Globus pallidus (tissue), 1 donor: Measurements from ENCODE around the gene USP8.
"Not testable (repeated sequence)": the region's sequence is repeated elsewhere in the genome, so short reads cannot be mapped to it uniquely, and the experiment has no call there.

Experiments used
- DNase-seq: peaks from one replicate; pipeline ENCODE4 v3.0.0-alpha.2; 2015; ENCODE audit warnings: low spot score

The USP8 gene

DNA sequence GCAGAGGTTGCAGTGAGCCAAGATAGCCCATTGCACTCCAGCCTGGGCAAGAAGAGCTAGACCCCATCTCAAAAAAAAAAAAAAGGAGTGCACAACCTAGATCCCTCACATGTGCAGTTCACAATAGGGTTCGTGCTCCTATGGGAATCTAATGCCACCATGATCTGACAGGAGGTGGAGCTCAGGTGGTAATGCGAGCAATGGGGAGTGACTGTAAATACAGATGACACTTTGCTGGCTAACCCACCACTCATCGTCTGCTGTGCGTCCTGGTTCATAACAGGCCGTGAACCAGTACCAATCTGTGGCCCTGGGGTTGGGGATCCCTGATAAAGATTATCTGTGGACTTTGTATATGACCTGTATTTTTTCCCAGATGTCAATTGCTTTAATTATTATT, 16.7 kb downstream of the USP8 start:
- no peak for DNase-seq

DNA sequence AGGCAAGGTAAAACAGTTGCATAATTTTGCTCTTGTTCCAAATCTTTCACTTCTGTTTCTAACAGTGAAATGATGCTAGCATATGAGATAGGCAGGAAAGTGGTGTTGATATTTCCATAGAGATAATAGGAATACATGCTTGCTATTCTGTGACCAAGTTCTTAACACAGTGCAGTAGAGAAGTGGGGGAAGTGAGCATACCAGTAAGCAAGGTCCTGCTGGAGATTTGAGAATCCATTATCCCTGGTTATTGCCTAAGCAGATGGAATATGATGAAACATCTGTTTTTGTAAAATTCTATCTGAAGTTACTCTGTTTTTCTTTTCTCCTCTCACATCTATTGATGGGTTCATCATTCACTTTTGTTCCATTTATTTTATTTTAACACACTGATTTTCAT, 28.7 kb downstream of the USP8 start:
- DNase-seq: no peak

DNA sequence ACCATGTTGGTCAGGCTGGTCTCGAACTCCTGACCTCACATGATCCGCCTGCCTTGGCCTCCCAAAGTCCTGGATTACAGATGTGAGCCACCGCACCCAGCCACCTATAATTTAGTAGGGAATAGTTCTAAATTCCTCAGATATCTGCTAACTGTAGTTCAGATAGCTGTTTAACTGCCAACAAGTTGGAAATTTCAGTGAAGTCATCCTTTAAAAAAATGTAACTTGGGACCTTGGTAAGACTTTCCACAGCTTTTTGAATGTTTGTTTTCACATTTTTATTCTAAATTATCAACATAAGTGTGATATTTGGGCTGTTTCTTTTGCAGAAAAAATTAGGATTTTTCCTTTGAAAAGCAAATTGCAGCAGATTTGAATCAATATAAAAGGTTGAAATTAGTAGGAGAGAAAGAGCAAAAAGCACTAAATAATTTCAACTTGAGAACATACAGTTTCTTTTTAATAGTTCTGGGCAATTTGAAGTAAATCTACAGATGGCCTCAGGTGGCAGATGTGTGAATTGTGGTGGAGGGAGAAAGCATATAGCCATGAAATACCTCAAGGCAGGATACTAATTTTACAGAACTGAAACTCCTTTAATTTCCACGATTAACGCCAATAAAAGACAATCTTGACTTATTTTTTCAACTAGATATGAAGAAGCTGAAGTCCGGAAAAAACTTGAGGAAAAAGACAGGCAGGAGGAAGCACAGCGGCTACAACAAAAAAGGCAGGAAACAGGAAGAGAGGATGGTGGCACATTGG, 34.3 kb downstream of the USP8 start:
- no peak for DNase-seq

DNA sequence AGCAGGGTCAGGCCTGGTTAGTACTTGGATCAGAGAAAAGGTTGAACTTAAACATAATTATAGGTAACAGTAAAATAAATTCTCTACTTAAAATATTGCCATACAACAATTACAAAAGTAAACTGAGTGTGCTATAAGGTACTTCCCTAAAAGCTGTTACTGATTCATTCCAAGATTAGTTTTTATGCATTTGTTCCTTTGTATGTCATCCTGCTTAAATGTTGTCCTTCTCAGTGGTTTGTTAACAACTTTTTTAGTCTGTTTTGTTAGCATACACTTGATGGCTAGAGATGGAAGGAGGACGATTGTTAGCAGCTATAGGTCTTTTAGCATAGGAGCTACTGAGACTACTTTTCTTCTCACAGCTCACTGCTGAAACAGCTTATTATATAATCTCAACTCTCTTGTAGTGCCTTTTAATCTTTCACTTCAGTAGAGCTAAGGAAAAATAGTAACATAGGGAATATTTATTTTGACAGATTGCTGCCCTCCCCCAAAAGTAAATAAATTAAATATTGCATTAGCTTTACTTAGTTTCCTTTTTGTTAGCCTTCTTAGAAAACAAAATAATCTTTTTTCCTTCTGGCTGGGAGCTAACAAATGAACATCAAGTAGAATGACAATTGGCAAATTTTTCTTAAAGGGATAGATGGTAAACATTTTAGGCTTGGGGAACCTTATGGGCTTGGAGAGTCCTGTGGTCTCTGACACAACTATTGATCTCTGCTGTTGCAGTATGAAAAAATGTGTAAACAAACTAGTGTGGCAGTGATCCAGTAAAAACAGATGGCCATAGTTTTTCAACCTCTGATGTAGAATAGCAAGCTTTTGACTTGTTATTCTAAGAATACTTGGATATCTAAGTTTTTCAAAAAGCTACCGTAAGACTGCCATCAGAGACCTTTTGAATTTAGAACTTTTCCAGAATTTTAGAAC, 39.5 kb downstream of the USP8 start:
- DNase-seq: no peak

DNA sequence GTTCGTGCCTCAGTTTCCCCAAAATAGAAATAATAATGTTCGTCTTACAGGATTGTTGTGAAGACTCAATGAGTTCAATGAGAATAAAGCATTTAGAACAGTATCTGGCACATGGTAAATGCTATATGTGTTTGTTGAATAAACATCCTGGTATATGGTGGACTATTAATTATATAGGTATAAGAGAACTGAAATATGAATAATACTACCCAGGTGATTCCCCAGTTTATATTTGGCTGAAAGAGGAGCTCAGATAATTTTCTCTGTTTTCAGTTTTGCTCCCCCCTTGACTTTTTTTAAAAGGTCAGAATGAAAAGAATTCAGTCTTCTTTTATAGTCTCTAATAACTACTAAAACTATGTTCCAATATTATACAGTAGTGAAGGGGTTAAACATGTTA, 46.9 kb downstream of the USP8 start:
- DNase-seq: no peak

DNA sequence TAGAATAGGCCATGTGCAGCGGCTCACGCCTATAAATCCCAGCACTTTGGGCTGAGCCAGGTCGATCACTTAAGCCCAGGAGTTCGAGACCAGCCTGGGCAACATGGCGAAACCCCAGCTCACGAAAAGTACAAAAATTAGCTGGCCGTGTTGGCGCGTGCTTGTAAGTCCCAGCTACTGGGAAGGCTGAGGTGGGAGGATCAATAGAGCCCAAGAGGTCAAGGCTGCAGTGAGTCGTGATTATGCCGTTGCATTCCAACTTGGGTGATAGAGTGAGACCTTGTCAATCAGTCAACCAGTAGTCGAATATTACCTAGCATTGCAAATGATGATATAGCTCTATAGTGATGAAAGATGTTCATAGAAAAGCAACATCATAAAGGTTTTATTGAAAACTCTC, 51.9 kb downstream of the USP8 start:
- no peak for DNase-seq

DNA sequence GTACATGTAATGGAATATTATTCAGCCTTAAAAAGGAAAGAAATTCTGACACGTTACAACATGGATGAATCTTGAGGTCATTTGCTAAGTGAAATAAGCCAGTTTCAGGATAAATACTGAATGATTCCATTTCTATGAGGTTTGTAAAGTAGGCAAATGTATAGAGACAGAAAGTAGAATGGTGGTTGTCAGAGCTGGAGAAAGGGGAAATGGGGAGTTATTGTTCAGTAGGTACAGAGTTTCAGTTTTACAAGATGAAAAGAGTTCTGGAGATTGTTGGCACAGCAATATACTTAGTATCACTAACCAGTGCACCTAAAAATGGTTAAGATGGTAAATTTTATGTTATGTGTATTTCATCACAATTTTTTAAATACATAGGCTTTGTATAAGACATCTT, 60.6 kb downstream of the USP8 start:
- DNase-seq: no peak

DNA sequence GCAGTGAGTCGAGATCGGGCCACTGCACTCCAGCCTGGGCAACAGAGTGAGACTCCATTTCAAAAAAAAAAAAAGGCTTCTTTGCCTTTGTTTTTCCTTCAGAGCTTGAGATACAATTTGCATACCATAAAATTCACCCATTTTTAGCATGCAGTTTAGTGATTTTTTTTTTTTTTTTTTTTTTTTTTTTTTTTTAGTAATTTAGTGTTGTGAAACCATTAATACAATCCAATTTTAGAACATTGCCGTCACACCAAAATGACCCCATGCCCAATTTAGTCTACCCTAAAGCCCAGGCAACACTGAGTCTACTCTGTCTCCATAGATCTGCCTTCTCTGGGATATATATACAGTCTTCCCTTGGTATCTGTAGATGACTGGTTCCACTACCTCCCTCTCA, 61.2 kb downstream of the USP8 start:
- no peak for DNase-seq

DNA sequence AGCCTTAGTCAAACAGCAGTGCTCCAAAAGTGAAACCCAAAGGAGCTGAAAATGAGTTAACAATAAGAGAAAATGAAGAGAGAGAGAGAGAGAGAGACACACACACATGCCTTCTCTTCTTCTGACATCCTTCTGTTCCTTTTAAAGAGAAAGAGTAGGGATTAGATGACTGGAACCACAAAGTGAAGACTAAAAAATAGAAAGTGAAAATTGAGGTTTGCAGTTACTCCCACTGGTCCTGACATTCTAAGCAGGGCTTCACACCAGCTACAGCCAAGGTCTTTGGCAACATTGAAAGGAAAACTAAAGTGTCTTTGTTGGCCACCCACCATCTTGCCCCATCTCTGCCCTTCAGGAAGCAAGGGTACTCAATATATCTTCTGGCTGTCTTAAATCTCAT, 63.1 kb downstream of the USP8 start:
- no peak for DNase-seq

DNA sequence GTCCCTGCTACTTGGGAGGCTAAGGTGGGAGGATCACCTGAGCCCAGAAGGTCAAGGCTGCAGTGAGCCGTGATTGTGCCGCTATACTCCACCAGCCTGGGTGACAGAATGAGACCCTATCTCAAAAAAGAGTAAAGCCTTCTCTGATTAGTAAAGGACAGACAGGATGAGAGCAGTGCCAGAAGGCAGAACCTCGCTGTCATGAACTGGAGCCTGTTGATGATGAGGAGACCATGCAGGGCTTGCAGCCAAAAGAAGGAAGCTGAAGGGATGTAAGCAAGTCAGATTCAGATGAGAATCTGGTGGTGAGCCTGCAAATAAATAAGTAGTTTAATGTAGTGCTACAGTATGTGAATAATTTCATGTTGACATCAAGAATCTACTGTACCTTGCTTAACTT, 69.4 kb downstream of the USP8 start:
- no peak for DNase-seq

DNA sequence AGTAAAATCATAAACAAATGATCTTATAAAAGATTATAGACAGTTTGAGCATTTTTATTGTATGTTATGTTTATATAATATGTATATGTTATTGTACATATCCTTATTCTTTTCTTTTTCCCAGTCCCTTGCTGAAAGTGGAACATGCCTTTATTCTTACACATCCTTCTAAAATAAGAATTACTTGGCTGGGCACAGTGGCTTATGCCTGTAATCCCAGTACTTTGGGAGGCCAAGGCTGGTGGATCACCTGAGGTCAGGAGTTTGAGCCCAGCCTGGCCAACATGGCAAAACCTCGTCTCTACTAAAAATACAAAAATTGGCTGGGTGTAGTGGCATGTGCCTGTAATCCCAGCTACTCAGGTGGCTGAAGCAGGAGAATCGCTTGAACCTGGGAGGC, 70.3 kb downstream of the USP8 start:
- not testable (repeated sequence) for DNase-seq

DNA sequence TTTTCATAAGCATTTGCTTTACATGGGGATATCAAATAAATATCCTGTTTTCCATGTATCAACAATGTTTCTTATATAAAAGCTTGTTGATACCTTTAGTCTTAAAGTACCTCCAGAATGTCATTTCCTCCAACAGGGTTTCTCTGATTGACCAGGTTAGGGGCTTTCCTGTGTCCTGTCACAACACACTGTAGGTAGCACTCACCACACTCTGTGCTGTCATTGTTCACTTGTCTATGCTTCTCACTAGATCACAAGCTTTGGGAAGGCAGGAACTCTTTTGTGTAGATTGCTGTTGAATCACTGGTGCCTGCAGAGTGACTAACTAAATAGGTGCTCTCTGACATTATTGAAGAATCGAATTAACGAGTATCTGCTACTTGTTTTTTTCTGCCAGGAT, 72.5 kb downstream of the USP8 start:
- no peak for DNase-seq

DNA sequence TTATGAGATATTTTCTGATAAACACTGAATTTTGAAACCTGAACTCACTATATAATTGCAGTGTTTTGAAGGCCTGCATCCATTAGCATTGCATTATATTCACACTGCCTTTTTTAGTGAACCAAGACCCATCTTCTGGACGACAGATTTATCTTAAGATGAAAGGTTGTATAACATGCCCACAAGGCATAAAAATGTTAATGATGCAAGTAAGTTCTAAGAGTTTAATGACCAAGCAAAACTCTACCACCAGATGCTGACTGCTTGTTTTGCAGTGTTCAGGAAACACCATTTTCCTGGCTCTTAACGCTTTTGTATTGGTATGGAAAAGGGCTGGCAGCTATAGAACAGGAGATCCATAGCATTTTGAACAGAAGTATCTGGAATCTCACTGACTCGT, 76.1 kb downstream of the USP8 start:
- no peak for DNase-seq

DNA sequence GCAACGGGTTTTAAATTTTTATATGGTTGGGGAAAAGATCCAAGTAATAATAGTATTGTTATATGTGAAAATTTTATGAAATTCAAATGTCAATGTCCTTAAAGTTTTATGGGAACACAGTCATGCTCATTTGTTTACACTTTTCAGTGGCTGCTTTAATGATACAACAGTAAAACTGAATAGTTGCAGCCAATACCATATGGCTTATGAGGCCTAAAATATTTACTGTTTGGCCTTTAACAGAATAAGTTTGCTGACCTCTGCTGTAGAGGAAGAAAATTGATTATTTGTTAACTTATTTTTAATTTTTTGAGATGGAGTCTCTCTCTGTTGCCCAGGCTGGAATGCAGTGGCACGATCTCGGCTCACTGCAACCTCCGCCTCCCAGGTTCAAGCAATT, 77.6 kb downstream of the USP8 start:
- DNase-seq: no peak

DNA sequence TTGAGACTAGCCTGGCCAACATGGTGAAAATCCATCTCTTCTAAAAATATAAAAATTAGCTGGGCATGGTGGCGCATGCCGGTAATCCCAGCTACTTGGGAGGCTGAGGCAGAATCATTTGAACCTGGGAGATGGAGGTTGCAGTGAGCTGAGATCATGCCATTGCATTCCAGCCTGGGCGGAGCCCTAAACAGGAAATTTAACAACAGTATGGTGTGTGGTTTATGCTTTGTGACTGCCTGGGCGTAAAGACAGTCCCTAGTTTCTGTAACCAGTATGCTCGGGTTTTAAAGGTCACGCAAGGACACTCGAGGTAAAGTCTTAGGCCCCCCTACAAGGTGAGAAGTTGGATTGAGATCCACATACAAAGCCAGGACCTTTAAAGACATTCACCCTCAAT, 78.9 kb downstream of the USP8 start:
- DNase-seq: no peak

DNA sequence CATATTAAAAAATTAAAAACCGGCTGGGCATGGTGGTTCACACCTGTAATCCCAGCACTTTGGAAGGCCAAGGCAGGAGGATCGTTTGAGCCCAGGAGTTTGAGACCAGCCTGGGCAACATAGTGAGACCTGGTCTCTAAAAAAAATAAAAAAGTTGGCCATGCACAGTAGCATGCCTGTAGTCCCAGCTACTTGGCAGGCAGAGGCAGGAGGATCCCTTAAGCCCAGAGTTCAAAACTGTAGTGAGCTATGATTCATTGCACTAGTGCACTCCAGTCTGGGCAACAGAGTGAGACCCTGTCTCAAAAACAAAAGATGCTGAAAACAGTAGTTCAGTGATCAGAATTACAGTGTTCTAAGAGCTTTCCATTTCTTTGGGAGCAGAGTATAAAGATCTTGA, 81.5 kb downstream of the USP8 start:
- not testable (repeated sequence) for DNase-seq

DNA sequence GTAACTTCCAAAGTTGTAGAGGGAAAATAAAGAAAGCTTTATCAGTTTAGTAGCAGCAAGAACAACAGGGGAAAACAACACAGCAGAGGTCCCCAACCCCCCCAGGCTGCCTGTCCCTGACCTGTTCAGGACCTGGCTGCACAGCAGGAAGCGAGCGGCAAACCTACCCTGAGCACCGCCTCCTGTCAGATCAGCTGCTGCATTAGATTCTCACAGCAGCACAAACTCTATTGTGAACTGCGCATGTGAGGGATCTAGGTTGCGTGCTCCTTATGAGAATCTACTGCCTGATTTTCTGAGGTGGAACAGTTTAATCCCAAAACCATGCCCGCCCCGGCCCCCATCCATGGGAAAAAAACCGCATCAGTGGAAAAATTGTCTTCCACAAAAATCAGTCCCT, 81.9 kb downstream of the USP8 start:
- no peak for DNase-seq

DNA sequence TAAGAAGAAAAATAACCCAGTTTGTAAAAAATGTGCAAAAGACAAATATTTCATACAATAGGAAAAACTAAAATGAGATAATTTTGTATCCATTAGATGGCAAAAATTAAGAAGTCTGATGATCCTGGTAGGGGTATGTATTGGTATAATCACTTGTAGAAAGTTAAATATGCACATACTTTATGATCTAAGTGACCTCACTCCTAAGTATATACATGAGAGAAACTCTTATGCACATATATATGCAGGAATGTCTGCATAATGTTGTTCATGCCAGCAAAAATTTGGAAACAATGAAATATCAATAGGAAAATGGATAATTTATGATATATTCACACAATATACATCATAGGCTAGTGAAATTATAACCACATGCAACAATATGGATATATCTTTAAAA, 88.8 kb downstream of the USP8 start:
- DNase-seq: no peak

DNA sequence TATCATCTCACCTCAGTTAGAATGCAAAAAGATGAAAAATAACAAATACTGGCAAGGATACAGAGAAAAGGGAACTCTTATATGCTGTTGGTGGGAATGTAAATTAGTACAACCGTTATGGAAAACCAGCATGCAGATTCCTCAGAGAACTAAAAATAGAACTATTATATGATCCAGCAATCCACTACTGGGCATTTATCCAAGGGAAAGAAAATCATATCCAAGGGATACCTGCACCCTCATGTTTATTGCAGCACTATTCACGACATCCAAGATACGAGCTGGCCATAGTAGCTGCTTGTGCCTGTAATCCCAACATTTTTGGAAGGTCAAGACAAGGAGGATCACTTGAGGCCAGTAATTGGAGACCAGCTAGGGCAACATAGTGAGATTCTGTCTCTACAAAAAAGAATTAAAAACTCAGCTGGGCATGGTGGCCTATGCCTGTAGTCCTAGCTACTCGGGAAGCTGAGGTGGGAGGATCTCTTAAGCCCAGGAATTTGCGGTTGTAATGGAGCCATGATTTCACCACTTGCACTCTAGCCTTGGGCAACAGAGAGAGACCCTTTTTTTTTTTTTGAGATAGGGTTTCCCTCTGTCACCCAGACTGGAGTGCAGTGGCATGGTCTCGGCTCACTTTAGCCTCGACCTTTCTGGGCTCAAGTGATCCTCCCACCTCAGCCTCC, 95.7 kb downstream of the USP8 start:
- no peak for DNase-seq

DNA sequence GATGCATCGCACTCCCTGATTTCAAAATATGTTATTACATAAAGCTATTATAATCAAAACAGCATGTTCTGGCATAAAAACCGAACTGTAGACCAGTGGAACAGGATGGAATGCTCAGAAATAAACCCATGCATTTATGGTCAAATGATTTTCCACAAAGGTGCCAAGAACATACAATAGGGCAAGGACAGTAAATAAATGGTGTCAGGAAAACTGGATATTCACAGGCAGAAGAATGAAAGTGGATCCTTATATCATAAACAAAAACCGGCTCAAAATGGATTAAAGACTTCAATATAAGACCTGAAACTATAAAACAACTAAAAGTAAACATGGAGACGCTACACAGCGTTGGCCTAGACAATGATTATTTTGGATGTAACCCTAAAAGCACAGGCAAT, 99.6 kb downstream of the USP8 start:
- no peak for DNase-seq

DNA sequence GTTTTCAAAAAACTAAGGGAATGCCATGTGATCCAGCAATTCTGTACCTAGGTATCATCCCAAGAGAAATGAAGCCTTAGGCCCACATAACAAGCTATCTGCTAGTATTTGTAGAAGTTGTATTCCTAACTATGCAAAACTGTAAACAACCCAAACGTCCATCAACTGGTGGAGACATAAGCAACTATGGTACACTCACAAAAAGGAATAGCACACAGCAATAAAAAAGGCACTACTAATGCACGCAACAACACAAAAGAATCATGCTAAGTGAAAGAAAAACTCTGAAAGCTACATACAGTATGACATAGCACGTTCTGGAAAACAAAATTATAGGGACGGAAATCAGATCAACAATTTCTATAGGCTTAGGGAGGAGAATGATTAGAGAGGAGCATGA, 107.0 kb downstream of the USP8 start:
- DNase-seq: no peak

DNA sequence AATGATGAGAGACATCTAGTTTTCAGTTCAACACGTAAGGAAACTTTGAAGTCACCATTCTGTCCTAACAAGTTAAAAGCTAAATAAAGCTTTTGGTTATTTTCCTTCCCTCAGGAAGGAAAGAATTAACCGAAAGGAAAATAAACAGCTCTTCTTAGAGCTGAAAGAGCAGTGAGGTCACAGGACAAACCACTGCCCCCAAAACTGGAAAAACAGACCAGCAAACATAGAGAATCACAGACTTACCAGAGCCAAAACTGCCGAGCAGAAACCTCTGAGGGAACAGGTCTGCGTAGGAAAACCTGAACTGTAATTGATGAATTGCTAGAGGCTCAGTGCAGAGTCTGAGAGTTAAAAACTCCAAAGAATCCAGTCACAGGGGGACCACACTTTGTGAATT, 107.6 kb downstream of the USP8 start:
- DNase-seq: no peak

DNA sequence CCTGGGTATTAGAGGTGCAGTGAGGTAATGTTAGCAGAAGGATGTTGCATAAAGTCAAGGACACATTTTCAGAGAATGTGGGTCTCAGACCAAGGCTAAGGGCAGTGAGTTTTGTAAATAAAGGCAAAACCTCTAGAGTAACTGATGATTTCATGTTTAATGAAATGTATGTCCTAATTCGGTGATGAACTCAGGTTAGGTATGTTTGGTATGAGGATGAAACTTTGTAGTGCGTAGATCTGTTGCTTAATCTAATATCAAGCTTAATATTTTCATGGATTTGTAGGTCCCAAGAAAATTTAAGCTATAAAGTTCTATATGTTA, 118.6 kb downstream of the USP8 start:
- no peak for DNase-seq
